Activated B cell treated with CpG ODN at 0.5 μM for 24 hours (primary cell): Measurements from ENCODE around the gene RASSF7. TPM values are rescaled to one million over a fixed set of nuclear protein-coding genes. Genes with fewer than 3 reads are reported as not detected.

Source experiments
- ATAC-seq: fragments of 200-7000 bp; cut with Tn5 transposase; one replicate; pipeline ENCODE4 v1.10.0; 2021; ENCODE audit warnings: low read depth, mild to moderate bottlenecking, moderate library complexity
- CTCF ChIA-PET: fragments of 350-600 bp; sonication (Branson Sonifier 250); formaldehyde crosslinking; loops from one replicate; lab custom pipeline; 2021; ENCODE audit warnings: antibody characterized with exemption; lab: Charles Lee
- POLR2A ChIA-PET: fragments of 350-600 bp; sonication (Branson Sonifier 250); formaldehyde crosslinking; loops from one replicate; lab custom pipeline; 2021; ENCODE audit warnings: antibody characterized with exemption; lab: Charles Lee
- DNase-seq: peaks from one replicate; pipeline ENCODE4 v3.0.0; 2022
- H3K27ac Mint-ChIP-seq: one replicate; pipeline ENCODE4 v1.8.0; 2020; ENCODE audit warnings: mixed read lengths
- H3K27me3 Mint-ChIP-seq: one replicate; pipeline ENCODE4 v1.8.0; 2021; ENCODE audit warnings: mixed read lengths
- H3K36me3 Mint-ChIP-seq: one replicate; pipeline ENCODE4 v1.8.0; 2021; ENCODE audit warnings: low read depth, mixed read lengths
- H3K4me1 Mint-ChIP-seq: one replicate; pipeline ENCODE4 v1.8.0; 2021; ENCODE audit warnings: mixed read lengths
- H3K4me3 Mint-ChIP-seq: one replicate; pipeline ENCODE4 v1.8.0; 2020; ENCODE audit warnings: mild to moderate bottlenecking, mixed read lengths
- H3K9me3 Mint-ChIP-seq: one replicate; pipeline ENCODE4 v1.8.0; 2020; ENCODE audit warnings: mixed read lengths
- intact Hi-C: fragments of 100-400 bp; cut with micrococcal nuclease; formaldehyde crosslinking; loops from one replicate; pipeline ENCODE4 v1.15.1; 2024
- total RNA-seq: library from RNA; stranded (reverse); gene quantifications from 2 replicates; pipeline ENCODE4 v1.2.3, GENCODE V29; 2022
- TF ChIP-seq, protein P1 (sequence below): fragments of 200-600 bp; IDR thresholded peaks from one replicate; pipeline ENCODE4 v1.8.0; 2022; ENCODE audit warnings: antibody characterized with exemption, mild to moderate bottlenecking

RASSF7 gene
- total RNA-seq, 1 donor from 2014 or later: 14.9 TPM

- no peak overlapping the region for H3K27ac Mint-ChIP-seq
- no peaks in the 10 kb centered on the region for H3K27me3 Mint-ChIP-seq
- H3K36me3 Mint-ChIP-seq: peaks cover 10% of the 10 kb centered on the region
- ChIA-PET CTCF (no interaction called here), POLR2A (no interaction called here)
- intact Hi-C loops: no loop called here
- DNase-seq: no peak
- H3K9me3 Mint-ChIP-seq: no peaks in the 10 kb centered on the region
- H3K4me1 Mint-ChIP-seq: peaks cover 23% of the 10 kb centered on the region
- no peak for ATAC-seq
- H3K4me3 Mint-ChIP-seq: no peak overlapping the region
- TF ChIP-seq, protein P1, sequence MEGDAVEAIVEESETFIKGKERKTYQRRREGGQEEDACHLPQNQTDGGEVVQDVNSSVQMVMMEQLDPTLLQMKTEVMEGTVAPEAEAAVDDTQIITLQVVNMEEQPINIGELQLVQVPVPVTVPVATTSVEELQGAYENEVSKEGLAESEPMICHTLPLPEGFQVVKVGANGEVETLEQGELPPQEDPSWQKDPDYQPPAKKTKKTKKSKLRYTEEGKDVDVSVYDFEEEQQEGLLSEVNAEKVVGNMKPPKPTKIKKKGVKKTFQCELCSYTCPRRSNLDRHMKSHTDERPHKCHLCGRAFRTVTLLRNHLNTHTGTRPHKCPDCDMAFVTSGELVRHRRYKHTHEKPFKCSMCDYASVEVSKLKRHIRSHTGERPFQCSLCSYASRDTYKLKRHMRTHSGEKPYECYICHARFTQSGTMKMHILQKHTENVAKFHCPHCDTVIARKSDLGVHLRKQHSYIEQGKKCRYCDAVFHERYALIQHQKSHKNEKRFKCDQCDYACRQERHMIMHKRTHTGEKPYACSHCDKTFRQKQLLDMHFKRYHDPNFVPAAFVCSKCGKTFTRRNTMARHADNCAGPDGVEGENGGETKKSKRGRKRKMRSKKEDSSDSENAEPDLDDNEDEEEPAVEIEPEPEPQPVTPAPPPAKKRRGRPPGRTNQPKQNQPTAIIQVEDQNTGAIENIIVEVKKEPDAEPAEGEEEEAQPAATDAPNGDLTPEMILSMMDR: no peak
These were observed 20.0 kb upstream of the RASSF7 start for GRCh38 chr11:540583-541432.

- Mint-ChIP-seq H3K9me3 (no peaks in the 10 kb centered on the region), H3K36me3 (peaks cover 8% of the 10 kb centered on the region), H3K27ac (no peak overlapping the region), H3K27me3 (no peaks in the 10 kb centered on the region), H3K4me1 (peaks cover 19% of the 10 kb centered on the region), H3K4me3 (no peak overlapping the region)
- ATAC-seq (no peak), DNase-seq (no peak)
- POLR2A ChIA-PET: no interaction called here
- TF ChIP-seq, protein P1: no peak
- CTCF ChIA-PET: no interaction called here
- intact Hi-C loops: no loop called here
These were observed 19.3 kb upstream of the RASSF7 start for GRCh38 chr11:541433-541885.

DNA sequence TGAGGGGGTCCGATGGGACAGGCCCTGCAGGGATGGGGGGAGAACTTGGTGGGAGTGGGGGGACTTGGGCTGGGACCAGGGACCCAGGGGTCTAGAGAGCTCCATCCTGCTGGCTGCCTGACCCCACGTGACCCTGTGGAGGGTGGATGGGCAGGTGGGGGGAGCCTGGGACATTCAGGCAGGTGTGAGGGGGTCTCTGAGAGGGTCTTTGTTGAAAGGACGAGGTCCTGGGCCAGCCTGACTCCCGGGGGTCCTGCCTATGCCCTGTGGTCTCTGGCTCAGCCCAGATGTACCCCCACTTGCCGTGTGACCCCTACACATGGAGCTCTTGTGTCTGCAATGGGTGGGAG, 16.0 kb upstream of the RASSF7 start:
- TF ChIP-seq, protein P1: no peak
- ChIA-PET POLR2A (interaction anchor here (1.3 kb wide), 1 partner anchor 9 kb away, joined by 5 read pairs; no protein-coding TSS in a partner anchor), CTCF (no interaction called here)
- Mint-ChIP-seq H3K4me3 (no peak overlapping the region), H3K36me3 (peaks cover 8% of the 10 kb centered on the region), H3K27me3 (no peaks in the 10 kb centered on the region), H3K9me3 (no peaks in the 10 kb centered on the region), H3K4me1 (peaks cover 1% of the 10 kb centered on the region), H3K27ac (no peak overlapping the region)
- ATAC-seq (no peak), DNase-seq (no peak)
- intact Hi-C loops: no loop called here

DNA sequence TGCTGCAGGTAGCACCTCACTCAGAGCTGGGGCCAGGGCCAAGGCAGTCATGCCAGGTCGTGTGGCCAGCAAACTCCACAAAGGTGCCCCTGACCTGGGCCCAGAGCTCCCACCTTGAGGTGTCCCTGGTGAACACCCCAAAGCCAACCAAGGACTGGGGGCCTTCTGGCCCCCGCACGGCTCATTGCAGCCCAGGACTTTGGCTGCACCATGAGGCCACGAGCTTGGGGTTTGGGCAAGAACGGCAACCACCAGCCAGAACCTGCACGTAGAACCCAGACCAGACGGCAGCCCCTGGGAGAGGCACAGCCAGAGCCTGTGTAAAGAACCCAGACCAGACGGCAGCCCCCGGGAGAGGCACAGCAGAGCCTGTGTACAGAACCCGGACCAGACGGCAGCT, 15.6 kb upstream of the RASSF7 start:
- Mint-ChIP-seq H3K36me3 (peaks cover 8% of the 10 kb centered on the region), H3K4me3 (no peak overlapping the region), H3K27ac (no peak overlapping the region), H3K4me1 (peaks cover 1% of the 10 kb centered on the region), H3K9me3 (no peaks in the 10 kb centered on the region), H3K27me3 (no peaks in the 10 kb centered on the region)
- no peak for DNase-seq
- no peak for ATAC-seq
- ChIA-PET CTCF (interaction anchor here (0.9 kb wide), 1 partner anchor 10 kb away, joined by 3 read pairs; no protein-coding TSS in a partner anchor), POLR2A (interaction anchor here (1.0 to 1.3 kb wide), 2 partner anchors 9 to 15 kb away, joined by 3 to 5 read pairs; partner anchors contain the start of gene LMNTD2)
- TF ChIP-seq, protein P1: no peak
- intact Hi-C loops: no loop called here
